NB4 (cell line): ENCODE results near the gene BRPF3.

Experiments
- CTCF ChIP-seq: IDR thresholded peaks from one replicate; pipeline ENCODE4 v1.5.1; 2012; ENCODE audit warnings: low read depth, low read length
- MAX ChIP-seq: IDR thresholded peaks from 2 replicates; pipeline ENCODE4 v1.6.1; 2011; ENCODE audit warnings: low read depth, low read length
- MYC ChIP-seq: IDR thresholded peaks from 2 replicates; pipeline ENCODE4 v1.6.1; 2011; ENCODE audit warnings: low read depth, low read length
- POLR2A ChIP-seq: IDR thresholded peaks from 2 replicates; pipeline ENCODE4 v1.6.1; 2011; ENCODE audit warnings: mild to moderate bottlenecking; ENCODE audit not compliant: insufficient read length; ENCODE audit errors: extremely low read depth

- TF ChIP-seq CTCF (no peak), POLR2A (no peak), MAX (no peak), MYC (no peak)
Observed at GRCh38 chr6:36217946-36218345, 21.4 kb downstream of the BRPF3 start.
